ENCODE results near the gene IDNK. TPM values are rescaled to one million over a fixed set of nuclear protein-coding genes. Genes with fewer than 3 reads are reported as not detected.

The IDNK gene
- total and polyA plus RNA-seq, 2 experiments from 2014 or later: 10.5 to 11.1 TPM

DNA sequence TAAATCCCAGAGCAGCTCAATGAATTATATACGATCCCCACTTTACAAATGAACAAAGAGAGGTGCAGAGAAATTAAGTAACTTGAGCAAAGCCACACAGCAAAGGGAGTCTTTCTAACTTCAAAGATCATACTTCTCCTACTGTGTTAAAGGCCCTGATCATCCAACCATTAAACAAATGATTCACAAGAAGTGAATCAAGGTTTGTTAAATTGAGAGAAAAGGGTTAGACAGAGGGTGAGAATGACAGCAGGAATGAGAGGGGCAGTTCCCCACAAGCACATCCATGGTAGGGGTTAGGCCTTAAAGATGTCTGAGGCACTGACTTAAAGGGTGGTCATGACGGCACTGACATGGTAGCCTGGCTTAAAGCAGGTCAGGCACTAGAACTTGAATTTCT, 10.7 kb downstream of the IDNK start:
- H3K4me3 ChIP-seq: no peak overlapping the region
- no peaks in the 10 kb centered on the region for H4K20me1 ChIP-seq (ENCODE audit: insufficient read depth, poor library complexity, severe bottlenecking)
- H3K79me2 ChIP-seq: no peaks in the 10 kb centered on the region
- WGBS (ENCODE audit: low lambda C conversion rate, missing lambda C conversion rate): 95% methylated on average over 2 of the region's 2 CpGs
- H3K9me2 ChIP-seq (replicated peaks; ENCODE audit: insufficient read depth): no peaks in the 10 kb centered on the region
- no peak overlapping the region for H3K27ac ChIP-seq
- H3K4me1 ChIP-seq (ENCODE audit: insufficient read depth): peaks cover 5% of the 10 kb centered on the region
- H2AFZ ChIP-seq: no peak overlapping the region
- TF ChIP-seq EZH2phosphoT487 (IDR thresholded peaks at IDR 0.05; ENCODE audit: low read depth, severe bottlenecking, unreplicated experiment) (no peak), EZH2 (IDR thresholded peaks at IDR 0.05; ENCODE audit: borderline replicate concordance) (no peak)
- TF ChIP-seq, protein P1, sequence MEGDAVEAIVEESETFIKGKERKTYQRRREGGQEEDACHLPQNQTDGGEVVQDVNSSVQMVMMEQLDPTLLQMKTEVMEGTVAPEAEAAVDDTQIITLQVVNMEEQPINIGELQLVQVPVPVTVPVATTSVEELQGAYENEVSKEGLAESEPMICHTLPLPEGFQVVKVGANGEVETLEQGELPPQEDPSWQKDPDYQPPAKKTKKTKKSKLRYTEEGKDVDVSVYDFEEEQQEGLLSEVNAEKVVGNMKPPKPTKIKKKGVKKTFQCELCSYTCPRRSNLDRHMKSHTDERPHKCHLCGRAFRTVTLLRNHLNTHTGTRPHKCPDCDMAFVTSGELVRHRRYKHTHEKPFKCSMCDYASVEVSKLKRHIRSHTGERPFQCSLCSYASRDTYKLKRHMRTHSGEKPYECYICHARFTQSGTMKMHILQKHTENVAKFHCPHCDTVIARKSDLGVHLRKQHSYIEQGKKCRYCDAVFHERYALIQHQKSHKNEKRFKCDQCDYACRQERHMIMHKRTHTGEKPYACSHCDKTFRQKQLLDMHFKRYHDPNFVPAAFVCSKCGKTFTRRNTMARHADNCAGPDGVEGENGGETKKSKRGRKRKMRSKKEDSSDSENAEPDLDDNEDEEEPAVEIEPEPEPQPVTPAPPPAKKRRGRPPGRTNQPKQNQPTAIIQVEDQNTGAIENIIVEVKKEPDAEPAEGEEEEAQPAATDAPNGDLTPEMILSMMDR (IDR thresholded peaks at IDR 0.05; ENCODE audit: poor library complexity): no peak
- H3K4me2 ChIP-seq: no peak overlapping the region
- no peaks in the 10 kb centered on the region for H3K27me3 ChIP-seq
- H3K9me3 ChIP-seq (ENCODE audit: low read depth): no peaks in the 10 kb centered on the region
- no peaks in the 10 kb centered on the region for H3K36me3 ChIP-seq (replicated peaks; ENCODE audit: insufficient read depth, low read depth)
- no peak for DNase-seq (ENCODE audit: low spot score)

DNA sequence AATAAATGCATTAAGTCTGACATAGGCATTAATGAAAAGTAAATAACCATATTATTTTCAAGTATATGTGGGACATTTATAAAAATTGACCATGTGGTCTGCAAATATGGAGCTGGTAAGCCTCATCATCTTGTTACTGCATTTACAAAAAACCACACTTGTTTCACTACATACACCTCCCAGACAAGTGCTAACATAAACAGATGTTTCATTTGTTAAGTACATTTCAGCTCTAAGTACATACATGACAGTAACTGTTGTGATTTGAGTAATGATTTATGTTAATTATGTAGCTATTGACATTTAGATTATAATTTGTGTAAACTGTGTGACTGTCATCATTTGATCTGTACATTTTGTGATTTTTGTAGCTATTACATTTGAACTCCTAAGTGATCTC, 13.9 kb downstream of the IDNK start:
- H3K4me3 ChIP-seq: no peak overlapping the region
- no peaks in the 10 kb centered on the region for H3K36me3 ChIP-seq (replicated peaks; ENCODE audit: insufficient read depth, low read depth)
- H3K79me2 ChIP-seq: no peaks in the 10 kb centered on the region
- H3K4me1 ChIP-seq (ENCODE audit: insufficient read depth): no peaks in the 10 kb centered on the region
- no peaks in the 10 kb centered on the region for H3K9me3 ChIP-seq (ENCODE audit: low read depth)
- H3K4me2 ChIP-seq: no peak overlapping the region
- H4K20me1 ChIP-seq (ENCODE audit: insufficient read depth, poor library complexity, severe bottlenecking): no peaks in the 10 kb centered on the region
- no peak for DNase-seq (ENCODE audit: low spot score)
- TF ChIP-seq, protein P1 (IDR thresholded peaks at IDR 0.05; ENCODE audit: poor library complexity): no peak
- no peak for TF ChIP-seq EZH2 (IDR thresholded peaks at IDR 0.05; ENCODE audit: borderline replicate concordance)
- TF ChIP-seq EZH2phosphoT487 (IDR thresholded peaks at IDR 0.05; ENCODE audit: low read depth, severe bottlenecking, unreplicated experiment): no peak
- no peaks in the 10 kb centered on the region for H3K9me2 ChIP-seq (replicated peaks; ENCODE audit: insufficient read depth)
- H3K27ac ChIP-seq: no peak overlapping the region
- H3K27me3 ChIP-seq: no peaks in the 10 kb centered on the region
- H2AFZ ChIP-seq: no peak overlapping the region

DNA sequence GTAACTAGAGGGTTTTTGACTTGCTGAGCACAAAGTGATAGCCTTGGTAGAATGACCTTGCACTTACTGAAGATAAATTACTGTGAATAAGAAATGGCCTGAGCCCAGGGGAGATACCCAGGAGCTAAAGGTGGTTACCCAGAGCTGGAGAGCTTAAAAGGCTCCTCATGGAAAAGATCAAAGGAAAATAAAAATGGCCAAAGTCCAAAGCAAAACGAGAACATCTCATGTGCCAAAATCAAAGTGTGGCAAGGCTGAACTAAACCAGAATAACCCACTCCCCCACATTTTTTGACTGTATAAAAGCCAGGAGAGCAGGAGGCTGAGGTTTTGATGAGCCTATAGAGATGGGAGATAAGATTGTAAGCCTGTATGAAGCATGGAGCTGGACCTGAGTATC, 14.4 kb downstream of the IDNK start:
- WGBS (ENCODE audit: low lambda C conversion rate, missing lambda C conversion rate): 39% methylated on average over 1 of the region's 1 CpG
- Histone ChIP-seq H3K4me2 (no peak overlapping the region), H3K4me1 (ENCODE audit: insufficient read depth) (no peaks in the 10 kb centered on the region), H3K27me3 (no peaks in the 10 kb centered on the region), H3K36me3 (replicated peaks; ENCODE audit: insufficient read depth, low read depth) (no peaks in the 10 kb centered on the region), H4K20me1 (ENCODE audit: insufficient read depth, poor library complexity, severe bottlenecking) (no peaks in the 10 kb centered on the region), H3K27ac (no peak overlapping the region), H3K9me3 (ENCODE audit: low read depth) (no peaks in the 10 kb centered on the region), H2AFZ (no peak overlapping the region), H3K4me3 (no peak overlapping the region), H3K9me2 (replicated peaks; ENCODE audit: insufficient read depth) (no peaks in the 10 kb centered on the region), H3K79me2 (no peaks in the 10 kb centered on the region)
- DNase-seq (ENCODE audit: low spot score): no peak
- TF ChIP-seq EZH2 (IDR thresholded peaks at IDR 0.05; ENCODE audit: borderline replicate concordance) (no peak), EZH2phosphoT487 (IDR thresholded peaks at IDR 0.05; ENCODE audit: low read depth, severe bottlenecking, unreplicated experiment) (no peak)
- TF ChIP-seq, protein P1 (IDR thresholded peaks at IDR 0.05; ENCODE audit: poor library complexity): no peak

DNA sequence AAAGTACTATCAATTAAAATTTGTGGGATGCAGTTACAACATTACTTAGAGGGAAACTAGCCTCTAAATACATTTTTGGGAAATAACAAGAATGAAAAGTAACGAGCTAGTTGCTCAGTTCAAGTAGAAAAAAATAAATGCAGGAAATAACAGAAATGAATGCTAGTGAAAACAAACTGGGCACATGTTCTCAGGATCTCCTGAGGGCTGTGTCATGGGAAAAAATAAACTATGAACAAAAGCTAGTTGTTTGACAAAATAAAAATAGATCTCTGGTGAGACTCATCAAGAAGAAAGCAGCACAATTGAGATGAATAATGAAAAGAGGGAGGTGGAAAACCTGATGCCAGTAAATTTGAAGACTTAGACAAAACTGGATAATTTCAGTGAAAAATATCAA, 16.3 kb downstream of the IDNK start:
- H3K4me2 ChIP-seq: no peak overlapping the region
- no peak for DNase-seq (ENCODE audit: low spot score)
- H3K27ac ChIP-seq: no peak overlapping the region
- H3K79me2 ChIP-seq: no peaks in the 10 kb centered on the region
- TF ChIP-seq EZH2 (IDR thresholded peaks at IDR 0.05; ENCODE audit: borderline replicate concordance) (no peak), EZH2phosphoT487 (IDR thresholded peaks at IDR 0.05; ENCODE audit: low read depth, severe bottlenecking, unreplicated experiment) (no peak)
- TF ChIP-seq, protein P1 (IDR thresholded peaks at IDR 0.05; ENCODE audit: poor library complexity): no peak
- no peak overlapping the region for H2AFZ ChIP-seq
- no peaks in the 10 kb centered on the region for H3K27me3 ChIP-seq
- H3K36me3 ChIP-seq (replicated peaks; ENCODE audit: insufficient read depth, low read depth): no peaks in the 10 kb centered on the region
- H3K9me3 ChIP-seq (ENCODE audit: low read depth): no peaks in the 10 kb centered on the region
- H3K4me3 ChIP-seq: no peak overlapping the region
- H3K4me1 ChIP-seq (ENCODE audit: insufficient read depth): no peaks in the 10 kb centered on the region
- WGBS (ENCODE audit: low lambda C conversion rate, missing lambda C conversion rate): 94% methylated on average over 1 of the region's 1 CpG
- H4K20me1 ChIP-seq (ENCODE audit: insufficient read depth, poor library complexity, severe bottlenecking): no peaks in the 10 kb centered on the region
- H3K9me2 ChIP-seq (replicated peaks; ENCODE audit: insufficient read depth): no peaks in the 10 kb centered on the region
